H1 (cell line): ENCODE data around the gene SRGAP3. TPM values are rescaled to one million over a fixed set of nuclear protein-coding genes. Genes with fewer than 3 reads are reported as not detected.
A peak's percentile ranks its signal among the peaks of the same experiment; 100 is the strongest.

Source experiments
- CTCF ChIA-PET: fragments of 300-600 bp; sonication (Branson Sonifier 250); formaldehyde crosslinking; loops from one replicate; lab custom pipeline; 2021; ENCODE audit not compliant: partially characterized antibody; lab: Charles Lee
- POLR2A ChIA-PET: fragments of 300-600 bp; sonication (Branson Sonifier 250); formaldehyde crosslinking; loops from one replicate; lab custom pipeline; 2021; ENCODE audit warnings: inconsistent platforms; ENCODE audit not compliant: partially characterized antibody; lab: Charles Lee
- DNase-seq, 2 experiments: peaks; one replicate each; pipeline versions ENCODE4 v3.0.0 to v3.0.0-alpha.2; 2010 to 2022; ENCODE audit warnings: low spot score in 2 of 2, low read depth in 1 of 2, mixed read lengths in 1 of 2
- FAIRE-seq: peaks from 2 replicates; lab custom pipeline; 2011; peaks lifted over from hg19 to GRCh38; lab: Jason Lieb, UNC
- H2AFZ ChIP-seq: 2 replicates; pipeline ENCODE4 v1.8.1; 2012; ENCODE audit warnings: low read length, inconsistent platforms
- H2AK5ac ChIP-seq: 2 replicates; pipeline ENCODE4 v1.6.1; 2013; ENCODE audit warnings: low read depth, low read length
- H2BK120ac ChIP-seq: replicated peaks from 2 replicates; pipeline ENCODE3; 2013; ENCODE audit warnings: low read depth, low read length, inconsistent platforms
- H2BK12ac ChIP-seq: 2 replicates; pipeline ENCODE4 v1.6.1; 2013; ENCODE audit warnings: low read depth, low read length
- H2BK15ac ChIP-seq: 2 replicates; pipeline ENCODE4 v1.6.1; 2013; ENCODE audit warnings: low read length
- H2BK20ac ChIP-seq: 2 replicates; pipeline ENCODE4 v1.6.1; 2013; ENCODE audit warnings: low read length
- H2BK5ac ChIP-seq: 2 replicates; pipeline ENCODE4 v1.6.1; 2013; ENCODE audit warnings: low read depth, low read length
- H3K14ac ChIP-seq: 2 replicates; pipeline ENCODE4 v1.6.1; 2013; ENCODE audit warnings: inconsistent platforms; ENCODE audit not compliant: insufficient read length
- H3K18ac ChIP-seq: 2 replicates; pipeline ENCODE4 v1.6.1; 2013; ENCODE audit warnings: low read length; ENCODE audit errors: extremely low read depth
- H3K23ac ChIP-seq: 2 replicates; pipeline ENCODE4 v1.6.1; 2013; ENCODE audit warnings: inconsistent platforms; ENCODE audit not compliant: insufficient read length
- H3K23me2 ChIP-seq: 2 replicates; pipeline ENCODE4 v1.6.1; 2013; ENCODE audit warnings: low read depth, low read length
- H3K27ac ChIP-seq: 2 replicates; pipeline ENCODE4 v1.6.1; 2011; ENCODE audit warnings: low read depth, low read length, inconsistent platforms
- H3K27me3 ChIP-seq, 4 experiments: replicated peaks in 1 of 4; 1 replicate in 1 of 4; 2 replicates in 3 of 4; pipeline versions ENCODE4 v1.6.1 to v1.8.1; 2011 to 2013; ENCODE audit warnings: low read length in 3 of 4, mild to moderate bottlenecking in 3 of 4, inconsistent platforms in 2 of 4, mixed read lengths in 2 of 4, moderate library complexity in 1 of 4; ENCODE audit not compliant: control insufficient read depth in 3 of 4, insufficient read depth in 3 of 4; ENCODE audit errors: extremely low read depth in 1 of 4
- H3K36me3 ChIP-seq, 4 experiments: 2 replicates each; pipeline versions ENCODE4 v1.6.1 to v1.8.1; 2011 to 2013; ENCODE audit warnings: mild to moderate bottlenecking in 4 of 4, low read length in 3 of 4, moderate library complexity in 2 of 4, control low read depth in 1 of 4, inconsistent platforms in 1 of 4; ENCODE audit not compliant: insufficient read depth in 4 of 4, control insufficient read depth in 2 of 4
- H3K4ac ChIP-seq: replicated peaks from 2 replicates; pipeline ENCODE3; 2013; ENCODE audit warnings: low read length, low read depth, mixed read lengths, inconsistent platforms; ENCODE audit not compliant: insufficient read length
- H3K4me1 ChIP-seq, 4 experiments: replicated peaks in 1 of 4; 1 replicate in 1 of 4; 2 replicates in 3 of 4; pipeline versions ENCODE4 v1.6.1 to v1.8.1; 2011 to 2013; ENCODE audit warnings: low read length in 3 of 4, inconsistent platforms in 2 of 4, mixed read lengths in 1 of 4; ENCODE audit not compliant: insufficient read depth in 4 of 4, control insufficient read depth in 3 of 4
- H3K4me2 ChIP-seq, 2 experiments: 2 replicates each; pipeline versions ENCODE4 v1.6.1 to v1.8.1; 2011 to 2013; ENCODE audit warnings: low read depth in 2 of 2, low read length in 2 of 2, control low read depth in 1 of 2, inconsistent platforms in 1 of 2, mild to moderate bottlenecking in 1 of 2; ENCODE audit not compliant: insufficient read depth in 1 of 2
- H3K4me3 ChIP-seq, 4 experiments: fragments of 200-600, 300-600 bp in 1 of 4; sonication (generic), shearing (Covaris generic), sonication (Bioruptor Twin) in 1 of 4; 2 replicates each; pipeline versions ENCODE4 v1.5.1 to v1.8.1; 2011 to 2016; ENCODE audit warnings: low read length in 4 of 4, low read depth in 3 of 4, control low read depth in 2 of 4, inconsistent platforms in 2 of 4, mild to moderate bottlenecking in 2 of 4, mixed read lengths in 1 of 4, moderate library complexity in 1 of 4; ENCODE audit not compliant: insufficient read depth in 2 of 4; ENCODE audit errors: extremely low read depth in 1 of 4
- H3K56ac ChIP-seq: replicated peaks from 2 replicates; pipeline ENCODE3; 2013; ENCODE audit warnings: low read depth, mild to moderate bottlenecking, mixed read lengths, low read length, inconsistent platforms; ENCODE audit not compliant: insufficient read length
- H3K79me1 ChIP-seq: 2 replicates; pipeline ENCODE4 v1.6.1; 2013; ENCODE audit warnings: low read depth, low read length, control low read depth
- H3K79me2 ChIP-seq, 2 experiments: 2 replicates each; pipeline versions ENCODE4 v1.6.1 to v1.8.1; 2012 to 2013; ENCODE audit warnings: low read length in 2 of 2, mild to moderate bottlenecking in 2 of 2, inconsistent platforms in 1 of 2; ENCODE audit not compliant: insufficient read depth in 2 of 2, control insufficient read depth in 1 of 2
- H3K9ac ChIP-seq, 4 experiments: replicated peaks in 1 of 4; 1 replicate in 1 of 4; 2 replicates in 3 of 4; pipeline versions ENCODE4 v1.6.1 to v1.8.1; 2011 to 2013; ENCODE audit warnings: low read depth in 3 of 4, low read length in 3 of 4, control low read depth in 2 of 4, mild to moderate bottlenecking in 2 of 4, moderate library complexity in 2 of 4, inconsistent platforms in 1 of 4; ENCODE audit errors: extremely low read depth in 1 of 4
- H3K9me3 ChIP-seq, 2 experiments: 2 replicates each; pipeline versions ENCODE4 v1.6.1 to v1.8.1; 2012 to 2013; ENCODE audit warnings: mild to moderate bottlenecking in 2 of 2, moderate library complexity in 2 of 2, control low read depth in 1 of 2, inconsistent platforms in 1 of 2, low read depth in 1 of 2, low read length in 1 of 2, mixed read lengths in 1 of 2; ENCODE audit not compliant: insufficient read depth in 2 of 2
- H4K20me1 ChIP-seq, 2 experiments: replicated peaks in 1 of 2; 2 replicates each; pipeline versions ENCODE3 to v1.8.1; 2011 to 2013; ENCODE audit warnings: inconsistent platforms in 2 of 2, low read length in 2 of 2, mild to moderate bottlenecking in 1 of 2; ENCODE audit not compliant: insufficient read depth in 2 of 2, control insufficient read depth in 1 of 2
- H4K5ac ChIP-seq: 2 replicates; pipeline ENCODE4 v1.6.1; 2013; ENCODE audit warnings: low read length, low read depth, mixed read lengths, inconsistent platforms; ENCODE audit not compliant: insufficient read length
- H4K8ac ChIP-seq: 2 replicates; pipeline ENCODE4 v1.8.0; 2013; ENCODE audit warnings: mild to moderate bottlenecking, moderate library complexity, low read length, inconsistent platforms; ENCODE audit not compliant: insufficient read depth; ENCODE audit errors: extremely low read depth
- H4K91ac ChIP-seq: replicated peaks from 2 replicates; pipeline ENCODE3; 2013; ENCODE audit warnings: low read length, mixed read lengths, inconsistent platforms; ENCODE audit not compliant: insufficient read length
- BCL11A ChIP-seq, 2 experiments: IDR thresholded peaks; one replicate each; pipeline ENCODE4 v1.6.1; 2011; ENCODE audit warnings: low read depth in 2 of 2, low read length in 2 of 2, mild to moderate bottlenecking in 2 of 2
- BRCA1 ChIP-seq: IDR thresholded peaks from 2 replicates; pipeline ENCODE4 v1.6.1; 2012; ENCODE audit warnings: low read depth, low read length, improper control_type of control experiment
- CBX5 ChIP-seq: fragments of 300-800, 300-1000 bp; sonication (generic); IDR thresholded peaks from 2 replicates; pipeline ENCODE4 v1.7.1; 2016; ENCODE audit warnings: antibody characterized with exemption, low read length, low read depth
- CREB1 ChIP-seq: IDR thresholded peaks from 2 replicates; pipeline ENCODE4 v1.6.1; 2012; ENCODE audit warnings: inconsistent platforms
- CTBP2 ChIP-seq: IDR thresholded peaks from 2 replicates; pipeline ENCODE4 v1.7.0; 2011; ENCODE audit warnings: borderline replicate concordance, mild to moderate bottlenecking, moderate library complexity, mixed read lengths, low read length; ENCODE audit not compliant: insufficient read depth, insufficient read length
- EP300 ChIP-seq, 2 experiments: IDR thresholded peaks; 1 replicate in 1 of 2; 2 replicates in 1 of 2; pipeline ENCODE4 v1.6.1; 2011 to 2012; ENCODE audit warnings: low read depth in 2 of 2, low read length in 2 of 2, mild to moderate bottlenecking in 2 of 2, borderline replicate concordance in 1 of 2, inconsistent platforms in 1 of 2, moderate library complexity in 1 of 2
- GABPA ChIP-seq: IDR thresholded peaks from 2 replicates; pipeline ENCODE4 v1.6.1; 2011; ENCODE audit warnings: mild to moderate bottlenecking, low read length, moderate library complexity, borderline replicate concordance; ENCODE audit not compliant: insufficient read depth
- JUN ChIP-seq: IDR thresholded peaks from 2 replicates; pipeline ENCODE4 v1.6.1; 2011; ENCODE audit warnings: low read depth, mild to moderate bottlenecking, improper control_type of control experiment, low read length
- KDM5A ChIP-seq: fragments of 200-600 bp; IDR thresholded peaks from 2 replicates; pipeline ENCODE4 v1.7.1; 2012; ENCODE audit warnings: mild to moderate bottlenecking, low read length, inconsistent platforms, mixed read lengths
- MAFK ChIP-seq: IDR thresholded peaks from 2 replicates; pipeline ENCODE4 v1.6.1; 2012; ENCODE audit warnings: low read depth, mild to moderate bottlenecking, improper control_type of control experiment, low read length
- POLR2A ChIP-seq, 2 experiments: IDR thresholded peaks; 1 replicate in 1 of 2; 2 replicates in 1 of 2; pipeline ENCODE4 v1.6.1; 2011; ENCODE audit warnings: low read depth in 2 of 2, low read length in 2 of 2, mild to moderate bottlenecking in 2 of 2; ENCODE audit errors: control extremely low read depth in 1 of 2
- RXRA ChIP-seq: IDR thresholded peaks from 2 replicates; pipeline ENCODE4 v1.6.1; 2011; ENCODE audit warnings: low read depth, mild to moderate bottlenecking, low read length, moderate library complexity; ENCODE audit not compliant: insufficient read depth
- YY1 ChIP-seq: IDR thresholded peaks from 2 replicates; pipeline ENCODE4 v1.6.1; 2011; ENCODE audit warnings: low read depth, mild to moderate bottlenecking, low read length
- ZNF274 ChIP-seq: IDR thresholded peaks from 2 replicates; pipeline ENCODE4 v1.7.0; 2012; ENCODE audit warnings: low read length, borderline replicate concordance; ENCODE audit errors: extremely low read depth
- WGBS, 2 experiments: shearing (Covaris generic) in 1 of 2; methylation state at CpG; one replicate each; pipeline versions ENCODE4 v1.1.6 to v1.1.7; 2013 to 2015; ENCODE audit warnings: low lambda C conversion rate in 2 of 2, mixed read lengths in 2 of 2, inconsistent platforms in 1 of 2, low coverage in 1 of 2, missing lambda C conversion rate in 1 of 2; ENCODE audit not compliant: insufficient replicate concordance in 2 of 2, insufficient coverage in 1 of 2, insufficient read length in 1 of 2; ENCODE audit errors: extremely low coverage in 1 of 2, missing lambda C conversion rate in 1 of 2; 5-methylcytosine and 5-hydroxymethylcytosine counted together
- polyA plus RNA-seq, 7 experiments: library from polyadenylated mRNA; depleted of rRNA in 3 of 7; stranded (reverse) in 5 of 7; unstranded in 2 of 7; fragments of >200 nt in 5 of 7; fragments of 200-250 nt in 2 of 7; gene quantifications; 1 replicate in 5 of 7; 2 replicates in 1 of 7; 4 replicates in 1 of 7; pipeline versions ENCODE4 v1.2.1 to v1.2.3, GENCODE V29; 2011 to 2013; ENCODE audit warnings: missing spikeins in 2 of 7, mixed read lengths in 2 of 7
- total RNA-seq: library from RNA; stranded (reverse); fragmentation: NEBNext Ultra II Directional; extraction: Animal tissue kit (Norgen Biotek cat#: 25700); gene quantifications from 2 replicates; pipeline ENCODE4 v1.2.1, GENCODE V29; 2021

Gene SRGAP3
- total and polyA plus RNA-seq, 2 of the 8 experiments (the other 6 are each of a cell fraction or from before 2014, with no cell fraction given): 5.8 to 11.4 TPM

GRCh38 chr3:8986741-8987140 lies 262.7 kb downstream of the SRGAP3 start:
- TF ChIP-seq KDM5A (no peak), GABPA (no peak), CBX5 (no peak), EP300 (IDR thresholded peaks at IDR 0.05; ENCODE audit: borderline replicate concordance in 1 of 2, low read depth in 2 of 2, low read length in 2 of 2) (no peak), POLR2A (IDR thresholded peaks at IDR 0.05; ENCODE audit: control extremely low read depth in 1 of 2, low read depth in 2 of 2, low read length in 2 of 2) (no peak), JUN (no peak), RXRA (no peak), CREB1 (no peak), BRCA1 (no peak), CTBP2 (no peak), ZNF274 (no peak), MAFK (no peak), BCL11A (IDR thresholded peaks at IDR 0.05; ENCODE audit: low read depth in 2 of 2, low read length in 2 of 2) (no peak), YY1 (no peak)
- H3K4ac ChIP-seq: no peak overlapping the region
- no peak overlapping the region for H2BK15ac ChIP-seq
- no peak overlapping the region for H2AK5ac ChIP-seq
- no peak overlapping the region for H4K8ac ChIP-seq
- H3K14ac ChIP-seq: no peak overlapping the region
- H2AFZ ChIP-seq: no peak overlapping the region
- H3K23me2 ChIP-seq: no peaks in the 10 kb centered on the region
- peaks cover 0 to 4% (median under 1%) of the 10 kb centered on the region in 4 experiments; a peak in 3 of 7 replicates for H3K4me1 ChIP-seq
- H3K27ac ChIP-seq: no peak overlapping the region
- no peaks in the 10 kb centered on the region; a peak in 1 of 4 replicates for H3K9me3 ChIP-seq
- no peaks in the 10 kb centered on the region for H3K36me3 ChIP-seq
- H2BK12ac ChIP-seq: no peak overlapping the region
- no peaks in the 10 kb centered on the region for H3K79me1 ChIP-seq
- H3K9ac ChIP-seq: no peak overlapping the region
- no peak overlapping the region for H2BK120ac ChIP-seq
- no peak overlapping the region for H4K91ac ChIP-seq
- H3K79me2 ChIP-seq: no peaks in the 10 kb centered on the region
- ChIA-PET POLR2A (interaction anchor here (0.6 to 2.2 kb wide), 4 partner anchors 11 to 262 kb away, joined by 3 to 5 read pairs (median 4); partner anchors contain the start of gene SRGAP3), CTCF (interaction anchor here (0.7 to 13.2 kb wide), 39 partner anchors 11 to 391 kb away, joined by 3 to 200 read pairs (median 9); partner anchors contain the start of genes SRGAP3 and THUMPD3)
- no peak overlapping the region for H3K18ac ChIP-seq
- H3K23ac ChIP-seq: no peak overlapping the region
- H4K5ac ChIP-seq: no peak overlapping the region
- no peak overlapping the region for H2BK20ac ChIP-seq
- no peak overlapping the region for H2BK5ac ChIP-seq
- FAIRE-seq (no peak), DNase-seq (peak in 1 of 2 experiments; percentile 32)
- H4K20me1 ChIP-seq: no peaks in the 10 kb centered on the region
- no peak overlapping the region for H3K4me2 ChIP-seq
- no peak overlapping the region for H3K4me3 ChIP-seq
- no peak overlapping the region for H3K56ac ChIP-seq
- no peaks in the 10 kb centered on the region for H3K27me3 ChIP-seq
- 77% methylated on average over 6 of the region's 6 CpGs; no CpG with 5 or more reads in 1 of the 2 experiments for WGBS, 2 experiments
